Panc1 (cell line): ENCODE results near the gene QKI. TPM values are rescaled to one million over a fixed set of nuclear protein-coding genes. Genes with fewer than 3 reads are reported as not detected.

Experiments used
- ATAC-seq: fragments of 200-7000 bp; cut with Tn5 transposase; 2 replicates; pipeline ENCODE4 v1.9.1; 2020; ENCODE audit warnings: mild to moderate bottlenecking, moderate library complexity
- BruUV-seq: library from RNA; stranded (reverse); fragments of 400-500 nt; replicated peaks from 2 replicates; lab custom pipeline; 2021; lab: Mats Ljungman, UMichigan
- CTCF ChIA-PET: fragments of 300-600 bp; sonication (Branson Sonifier 250); formaldehyde crosslinking; loops from one replicate; lab custom pipeline; 2022; ENCODE audit warnings: antibody characterized with exemption; lab: Charles Lee
- POLR2A ChIA-PET: fragments of 300-600 bp; sonication (Branson Sonifier 250); formaldehyde crosslinking; loops from one replicate; lab custom pipeline; 2022; ENCODE audit warnings: antibody characterized with exemption; lab: Charles Lee
- DNase-seq: peaks from one replicate; pipeline ENCODE4 v3.0.0-alpha.2; 2010; ENCODE audit warnings: low read depth, low spot score
- H3K27ac ChIP-seq: 2 replicates; pipeline ENCODE4 v1.5.1; 2011; ENCODE audit warnings: mild to moderate bottlenecking, low read length, inconsistent platforms
- H3K27me3 ChIP-seq: fragments of 200-500 bp; sonication (Bioruptor generic); 2 replicates; pipeline ENCODE4 v1.6.0; 2014; ENCODE audit warnings: low read length, inconsistent platforms; ENCODE audit not compliant: control insufficient read depth, insufficient read depth
- H3K36me3 ChIP-seq: fragments of 200-500 bp; sonication (Bioruptor generic); 2 replicates; pipeline ENCODE4 v1.5.1; 2014; ENCODE audit warnings: inconsistent platforms, mild to moderate bottlenecking, low read length, moderate library complexity; ENCODE audit not compliant: control insufficient read depth, insufficient read depth
- H3K4me1 ChIP-seq: 2 replicates; pipeline ENCODE4 v1.5.1; 2011; ENCODE audit warnings: inconsistent platforms, mild to moderate bottlenecking, low read length, moderate library complexity; ENCODE audit not compliant: control insufficient read depth, insufficient read depth
- H3K4me3 ChIP-seq, 2 experiments: 2 replicates each; pipeline ENCODE4 v1.5.1; 2011 to 2012; ENCODE audit warnings: low read depth in 2 of 2, low read length in 2 of 2, mild to moderate bottlenecking in 2 of 2, inconsistent platforms in 1 of 2, moderate library complexity in 1 of 2
- H3K9me3 ChIP-seq: fragments of 200-500 bp; sonication (Bioruptor generic); 2 replicates; pipeline ENCODE4 v1.5.1; 2014; ENCODE audit warnings: low read depth, mild to moderate bottlenecking, inconsistent platforms, low read length, moderate library complexity; ENCODE audit not compliant: control insufficient read depth, insufficient read depth
- CTCF ChIP-seq: fragments of 450-650 bp; IDR thresholded peaks from 2 replicates; pipeline ENCODE4 v1.5.1; 2017; ENCODE audit warnings: mild to moderate bottlenecking
- POLR2AphosphoS5 ChIP-seq: IDR thresholded peaks from 2 replicates; pipeline ENCODE4 v1.6.1; 2012; ENCODE audit warnings: mild to moderate bottlenecking, low read depth, low read length, moderate library complexity
- REST ChIP-seq, 2 experiments: IDR thresholded peaks; 2 replicates each; pipeline ENCODE4 v1.6.1; 2011 to 2012; ENCODE audit warnings: low read depth in 2 of 2, control low read depth in 1 of 2, low read length in 1 of 2, mild to moderate bottlenecking in 1 of 2, moderate library complexity in 1 of 2; ENCODE audit not compliant: insufficient read depth in 1 of 2
- SIN3A ChIP-seq: IDR thresholded peaks from 2 replicates; pipeline ENCODE4 v1.6.1; 2012; ENCODE audit warnings: low read depth, mild to moderate bottlenecking, low read length, moderate library complexity, borderline replicate concordance; ENCODE audit not compliant: insufficient read depth
- TCF7L2 ChIP-seq: IDR thresholded peaks from 2 replicates; pipeline ENCODE4 v1.6.1; 2011; ENCODE audit warnings: mild to moderate bottlenecking, low read depth, low read length, inconsistent platforms
- in situ Hi-C: cut with HindIII; loops from 2 replicates; pipeline ENCODE4 v1.10.0; 2016; ENCODE audit warnings: low sequenced_read_pairs, low pct_unique_long_range_greater_than_20kb
- intact Hi-C: fragments of 100-400 bp; cut with micrococcal nuclease; formaldehyde crosslinking; loops from one replicate; pipeline ENCODE4 v1.10.0; 2022; ENCODE audit not compliant: unreplicated experiment
- total RNA-seq: library from RNA; stranded (reverse); gene quantifications from one replicate; pipeline ENCODE4 v1.2.1, GENCODE V29; 2021; ENCODE audit not compliant: unreplicated experiment

The QKI gene
- total RNA-seq, 1 experiment from 2014 or later = 176 TPM

GRCh38 chr6:163394659-163395058, 19.9 kb upstream of the QKI start:
- POLR2A ChIA-PET = no interaction called here
- intact Hi-C loops (no loop called here), in situ Hi-C loops (no loop called here)
- Histone ChIP-seq H3K9me3 (no peaks in the 10 kb centered on the region), H3K27me3 (no peaks in the 10 kb centered on the region), H3K27ac (0 out of 2 replicates have a peak overlapping the region, but pooled peaks have one; percentile 31), H3K36me3 (no peaks in the 10 kb centered on the region), H3K4me3 (no peak overlapping the region), H3K4me1 (peaks cover 24% of the 10 kb centered on the region)
- TF ChIP-seq SIN3A = no peak
- no peak for TF ChIP-seq TCF7L2
- no peak for TF ChIP-seq CTCF
- TF ChIP-seq POLR2AphosphoS5 = no peak
- no peak for TF ChIP-seq REST (IDR thresholded peaks at IDR 0.05; ENCODE audit: insufficient read depth in 1 of 2, low read depth in 2 of 2, low read length in 1 of 2)
- DNase-seq (no peak), ATAC-seq (no peak)
- CTCF ChIA-PET = no interaction called here
- no TSS peak for BruUV-seq

- intact Hi-C loops = no loop called here
These were observed 19.2 kb upstream of the QKI start for GRCh38 chr6:163395122-163395830.

More at GRCh38 chr6:163395122-163395830, 19.2 kb upstream of the QKI start:
- Histone ChIP-seq H3K27me3 (no peaks in the 10 kb centered on the region), H3K9me3 (no peaks in the 10 kb centered on the region), H3K4me1 (peaks cover 24% of the 10 kb centered on the region), H3K27ac (no peak overlapping the region), H3K4me3 (no peak overlapping the region), H3K36me3 (no peaks in the 10 kb centered on the region)
- DNase-seq (no peak), ATAC-seq (no peak)
- BruUV-seq = no TSS peak
- ChIA-PET POLR2A (no interaction called here), CTCF (no interaction called here)
- in situ Hi-C loops = no loop called here
- TF ChIP-seq POLR2AphosphoS5 (no peak), CTCF (no peak), REST (IDR thresholded peaks at IDR 0.05; ENCODE audit: insufficient read depth in 1 of 2, low read depth in 2 of 2, low read length in 1 of 2) (no peak), TCF7L2 (no peak), SIN3A (no peak)
